ENCODE measurements around the gene RNPC3.

DNA sequence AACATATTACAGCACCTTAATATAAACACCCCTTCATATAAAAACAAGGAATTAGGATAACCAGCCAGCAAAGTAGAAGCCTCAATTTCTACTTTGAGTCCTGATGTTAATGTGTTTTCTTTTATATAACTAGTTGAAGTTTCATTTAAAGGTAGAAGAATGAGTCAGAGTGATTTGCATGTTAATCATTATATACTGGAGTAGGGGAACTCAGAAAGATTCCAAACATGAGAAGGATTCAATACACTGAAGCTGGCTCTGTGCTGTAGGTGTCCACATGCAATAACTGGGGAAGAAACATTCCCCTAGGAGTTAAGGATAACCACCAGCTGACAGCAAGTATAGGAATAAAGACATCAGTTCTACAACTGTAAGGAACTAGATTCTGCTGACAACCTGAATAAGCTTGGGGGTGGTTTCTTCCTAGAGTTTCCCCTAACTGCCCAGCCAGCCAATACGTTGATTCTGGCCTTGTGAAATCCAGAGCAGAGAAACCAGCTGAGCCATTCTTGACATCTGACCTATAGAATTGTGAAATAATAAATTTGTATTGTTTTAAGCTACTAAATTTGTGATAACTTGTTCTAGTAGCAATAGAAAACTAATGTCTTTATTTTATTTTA is 33.4 kb upstream of the RNPC3 start:
- TF ChIP-seq EZH2phosphoT487 (IDR thresholded peaks at IDR 0.05) (no peak), EZH2 (IDR thresholded peaks at IDR 0.05) (no peak)
- TF ChIP-seq, protein P1, sequence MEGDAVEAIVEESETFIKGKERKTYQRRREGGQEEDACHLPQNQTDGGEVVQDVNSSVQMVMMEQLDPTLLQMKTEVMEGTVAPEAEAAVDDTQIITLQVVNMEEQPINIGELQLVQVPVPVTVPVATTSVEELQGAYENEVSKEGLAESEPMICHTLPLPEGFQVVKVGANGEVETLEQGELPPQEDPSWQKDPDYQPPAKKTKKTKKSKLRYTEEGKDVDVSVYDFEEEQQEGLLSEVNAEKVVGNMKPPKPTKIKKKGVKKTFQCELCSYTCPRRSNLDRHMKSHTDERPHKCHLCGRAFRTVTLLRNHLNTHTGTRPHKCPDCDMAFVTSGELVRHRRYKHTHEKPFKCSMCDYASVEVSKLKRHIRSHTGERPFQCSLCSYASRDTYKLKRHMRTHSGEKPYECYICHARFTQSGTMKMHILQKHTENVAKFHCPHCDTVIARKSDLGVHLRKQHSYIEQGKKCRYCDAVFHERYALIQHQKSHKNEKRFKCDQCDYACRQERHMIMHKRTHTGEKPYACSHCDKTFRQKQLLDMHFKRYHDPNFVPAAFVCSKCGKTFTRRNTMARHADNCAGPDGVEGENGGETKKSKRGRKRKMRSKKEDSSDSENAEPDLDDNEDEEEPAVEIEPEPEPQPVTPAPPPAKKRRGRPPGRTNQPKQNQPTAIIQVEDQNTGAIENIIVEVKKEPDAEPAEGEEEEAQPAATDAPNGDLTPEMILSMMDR (IDR thresholded peaks at IDR 0.05), result no peak

All from neural progenitor cell (in vitro differentiated cells).